Keratinocyte (primary cell): ENCODE measurements around the gene PSRC1. TPM values are rescaled to one million over a fixed set of nuclear protein-coding genes. Genes with fewer than 3 reads are reported as not detected.

Source experiments
- DNase-seq: peaks from one replicate; pipeline ENCODE4 v3.0.0-alpha.2; 2011; ENCODE audit warnings: low read depth, missing footprints, low spot score
- FAIRE-seq: peaks from 2 replicates; lab custom pipeline; 2011; peaks lifted over from hg19 to GRCh38; lab: Jason Lieb, UNC
- H2AFZ ChIP-seq: 2 replicates; pipeline ENCODE4 v1.6.0; 2012; ENCODE audit warnings: low read length, control low read depth, inconsistent platforms; ENCODE audit not compliant: control insufficient read depth
- H3K27ac ChIP-seq: 2 replicates; pipeline ENCODE4 v1.5.1; 2011; ENCODE audit warnings: low read length; ENCODE audit not compliant: control insufficient read depth, insufficient read depth
- H3K27me3 ChIP-seq: 3 replicates; pipeline ENCODE4 v1.6.0; 2011; ENCODE audit warnings: low read length; ENCODE audit not compliant: control insufficient read depth, insufficient read depth; ENCODE audit errors: extremely low read depth
- H3K36me3 ChIP-seq, 2 experiments: 2 replicates in 1 of 2; 3 replicates in 1 of 2; pipeline ENCODE4 v1.5.1; 2011; ENCODE audit warnings: low read length in 2 of 2, mild to moderate bottlenecking in 1 of 2; ENCODE audit not compliant: control insufficient read depth in 2 of 2, insufficient read depth in 2 of 2; ENCODE audit errors: extremely low read depth in 1 of 2
- H3K4me1 ChIP-seq: 3 replicates; pipeline ENCODE4 v1.5.1; 2011; ENCODE audit warnings: low read length; ENCODE audit not compliant: control insufficient read depth, insufficient read depth; ENCODE audit errors: extremely low read depth
- H3K4me2 ChIP-seq: 3 replicates; pipeline ENCODE4 v1.6.0; 2011; ENCODE audit warnings: low read depth, low read length; ENCODE audit not compliant: control insufficient read depth, insufficient read depth; ENCODE audit errors: extremely low read depth
- H3K4me3 ChIP-seq, 3 experiments: fragments of 200-600 bp in 1 of 3; sonication (generic) in 1 of 3; 2 replicates in 2 of 3; 3 replicates in 1 of 3; pipeline ENCODE4 v1.5.1; 2011 to 2016; ENCODE audit warnings: low read length in 3 of 3, mild to moderate bottlenecking in 3 of 3, control low read depth in 2 of 3, inconsistent platforms in 1 of 3, low read depth in 1 of 3, mixed read lengths in 1 of 3, mixed run types in 1 of 3, moderate library complexity in 1 of 3; ENCODE audit not compliant: control insufficient read depth in 2 of 3, insufficient read depth in 2 of 3; ENCODE audit errors: extremely low read depth in 1 of 3
- H3K79me2 ChIP-seq: 2 replicates; pipeline ENCODE4 v1.6.0; 2012; ENCODE audit warnings: low read length; ENCODE audit not compliant: control insufficient read depth, insufficient read depth
- H3K9ac ChIP-seq: 3 replicates; pipeline ENCODE4 v1.6.0; 2011; ENCODE audit warnings: low read length; ENCODE audit not compliant: control insufficient read depth, insufficient read depth; ENCODE audit errors: extremely low read depth
- H3K9me1 ChIP-seq: 3 replicates; pipeline ENCODE4 v1.6.0; 2011; ENCODE audit warnings: low read length; ENCODE audit not compliant: control insufficient read depth, insufficient read depth; ENCODE audit errors: extremely low read depth
- H3K9me3 ChIP-seq: 2 replicates; pipeline ENCODE4 v1.5.1; 2012; ENCODE audit warnings: low read depth, low read length; ENCODE audit not compliant: control insufficient read depth
- H4K20me1 ChIP-seq: 3 replicates; pipeline ENCODE4 v1.6.0; 2011; ENCODE audit warnings: low read length; ENCODE audit not compliant: control insufficient read depth, insufficient read depth; ENCODE audit errors: extremely low read depth
- EZH2 ChIP-seq: IDR thresholded peaks from one replicate; pipeline ENCODE4 v1.6.1; 2012; ENCODE audit warnings: inconsistent platforms, mild to moderate bottlenecking, low read length, moderate library complexity
- dilution Hi-C: fragments of 300-500 bp; cut with MboI; formaldehyde crosslinking; loops from one replicate; pipeline ENCODE4 v1.7.0; 2020; ENCODE audit warnings: low sequenced_read_pairs; ENCODE audit not compliant: extremely low pct_ligation_motif_present
- polyA plus RNA-seq, 5 experiments: library from polyadenylated mRNA; depleted of rRNA in 3 of 5; stranded (reverse) in 3 of 5; stranded (forward) in 1 of 5; unstranded in 1 of 5; fragments of >200 nt; gene quantifications; 1 replicate in 1 of 5; 2 replicates in 3 of 5; 3 replicates in 1 of 5; pipeline versions ENCODE4 v1.2.1 to v1.2.3, GENCODE V29; 2011 to 2012; ENCODE audit warnings: missing spikeins in 2 of 5, low read depth in 1 of 5, low replicate concordance in 1 of 5
- TF ChIP-seq, protein P1 (sequence below), 3 experiments: IDR thresholded peaks in 1 of 3; conservative IDR thresholded peaks in 1 of 3; optimal IDR thresholded peaks in 1 of 3; 2 replicates in 2 of 3; 3 replicates in 1 of 3; pipeline versions ENCODE3 to v1.5.1; 2011; ENCODE audit warnings: low read length in 3 of 3, mild to moderate bottlenecking in 3 of 3, moderate library complexity in 2 of 3, control low read depth in 1 of 3, inconsistent platforms in 1 of 3; ENCODE audit not compliant: insufficient read depth in 2 of 3; ENCODE audit errors: extremely low read depth in 1 of 3

Gene PSRC1
- polyA plus RNA-seq, 1 donor (not counting 4 experiments of a cell fraction or from before 2014, with no cell fraction given), result 10.2 TPM

DNA sequence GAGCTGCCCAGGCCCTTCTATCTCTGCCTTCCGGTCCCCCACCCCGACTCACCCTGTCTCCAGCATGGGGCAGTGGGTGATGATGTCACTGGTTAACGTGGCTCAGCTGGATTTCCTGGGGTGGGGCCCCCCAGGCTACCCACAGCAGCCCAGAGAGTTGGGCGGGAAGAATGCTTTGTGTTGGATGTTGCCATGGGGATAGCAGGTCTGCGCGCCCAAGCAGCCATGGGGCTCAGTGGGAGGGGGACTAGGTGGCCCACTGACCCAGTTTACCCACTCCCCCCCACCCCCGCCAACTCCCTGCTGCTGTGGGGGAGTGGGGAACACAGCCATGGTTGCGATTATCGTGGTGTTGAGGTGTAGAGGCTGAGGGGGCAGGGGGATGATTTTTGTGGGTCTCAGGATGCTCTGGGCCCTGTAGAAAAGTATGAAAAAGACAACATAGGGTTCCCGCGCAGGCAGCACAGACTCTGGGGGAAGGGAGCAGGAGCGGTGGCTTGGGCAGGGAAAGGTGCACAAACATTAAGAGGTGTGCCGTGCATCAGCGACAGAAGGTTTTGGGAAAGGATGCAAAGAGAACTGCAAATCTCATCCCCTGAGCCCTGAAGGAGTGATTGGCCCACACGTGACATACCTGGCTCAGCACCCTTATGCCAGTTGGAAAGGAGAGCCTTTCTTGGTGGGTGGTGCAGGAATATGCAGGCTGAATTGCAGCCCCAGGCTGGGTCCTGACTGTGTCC, 25.1 kb downstream of the PSRC1 start:
- TF ChIP-seq, protein P1, sequence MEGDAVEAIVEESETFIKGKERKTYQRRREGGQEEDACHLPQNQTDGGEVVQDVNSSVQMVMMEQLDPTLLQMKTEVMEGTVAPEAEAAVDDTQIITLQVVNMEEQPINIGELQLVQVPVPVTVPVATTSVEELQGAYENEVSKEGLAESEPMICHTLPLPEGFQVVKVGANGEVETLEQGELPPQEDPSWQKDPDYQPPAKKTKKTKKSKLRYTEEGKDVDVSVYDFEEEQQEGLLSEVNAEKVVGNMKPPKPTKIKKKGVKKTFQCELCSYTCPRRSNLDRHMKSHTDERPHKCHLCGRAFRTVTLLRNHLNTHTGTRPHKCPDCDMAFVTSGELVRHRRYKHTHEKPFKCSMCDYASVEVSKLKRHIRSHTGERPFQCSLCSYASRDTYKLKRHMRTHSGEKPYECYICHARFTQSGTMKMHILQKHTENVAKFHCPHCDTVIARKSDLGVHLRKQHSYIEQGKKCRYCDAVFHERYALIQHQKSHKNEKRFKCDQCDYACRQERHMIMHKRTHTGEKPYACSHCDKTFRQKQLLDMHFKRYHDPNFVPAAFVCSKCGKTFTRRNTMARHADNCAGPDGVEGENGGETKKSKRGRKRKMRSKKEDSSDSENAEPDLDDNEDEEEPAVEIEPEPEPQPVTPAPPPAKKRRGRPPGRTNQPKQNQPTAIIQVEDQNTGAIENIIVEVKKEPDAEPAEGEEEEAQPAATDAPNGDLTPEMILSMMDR (optimal IDR thresholded peaks at IDR 0.05 in 1 of 3, IDR thresholded peaks at IDR 0.05 in 1 of 3, conservative IDR thresholded peaks at IDR 0.05 in 1 of 3; ENCODE audit: extremely low read depth in 1 of 3, insufficient read depth in 2 of 3, low read length in 3 of 3), result no peak
- TF ChIP-seq EZH2, result no peak
- FAIRE-seq, result no peak
- Histone ChIP-seq H3K4me3 (no peak overlapping the region), H3K9ac (peak overlapping the region; percentile 9), H3K9me3 (no peaks in the 10 kb centered on the region), H3K4me2 (peak overlapping the region; percentile 55), H3K79me2 (peaks cover 21% of the 10 kb centered on the region), H3K27me3 (no peaks in the 10 kb centered on the region), H3K27ac (peak overlapping the region; percentile 52), H3K36me3 (peaks cover 6 to 14% of the 10 kb centered on the region in 2 experiments), H2AFZ (no peak overlapping the region), H4K20me1 (no peaks in the 10 kb centered on the region), H3K4me1 (peaks cover 54% of the 10 kb centered on the region), H3K9me1 (peaks cover 6% of the 10 kb centered on the region)
- no peak for DNase-seq
- dilution Hi-C loops, result no loop called here

DNA sequence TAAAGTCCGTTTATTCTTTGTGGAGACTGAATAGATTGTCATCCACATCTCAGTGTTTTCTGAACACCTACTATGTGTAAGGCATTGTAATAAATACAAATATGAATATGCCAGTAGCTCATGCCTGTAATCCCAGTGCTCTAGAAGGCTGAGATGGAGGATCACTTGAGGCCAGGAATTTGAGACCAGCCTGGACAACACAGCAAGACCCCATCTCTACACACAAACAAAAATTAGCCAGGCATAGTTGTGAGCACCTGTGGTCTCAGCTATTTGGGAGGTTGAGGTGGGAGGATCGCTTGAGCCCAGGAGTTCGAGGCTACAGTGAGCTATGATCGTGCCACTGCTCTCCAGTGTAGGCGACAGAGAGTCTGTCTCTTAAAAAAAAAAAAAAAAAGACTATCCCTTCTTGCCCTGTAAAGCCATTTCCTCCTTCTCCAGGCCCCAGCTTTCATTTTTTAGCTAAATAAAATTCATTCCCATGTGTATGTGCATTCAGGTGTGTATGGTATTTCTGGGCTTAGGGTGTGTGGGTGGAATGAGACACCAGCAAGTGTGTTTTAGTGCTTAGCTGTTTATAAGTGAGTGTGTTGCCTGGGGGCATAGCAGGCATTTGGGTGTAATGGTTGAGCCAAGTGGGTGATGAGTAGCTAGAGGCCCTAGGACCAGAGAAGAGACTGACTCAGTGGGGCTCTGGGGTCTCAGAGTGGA, 25.8 kb downstream of the PSRC1 start:
- peak overlapping the region; percentile 9 for H3K9ac ChIP-seq
- peak overlapping the region; percentile 55 for H3K4me2 ChIP-seq
- dilution Hi-C loops, result no loop called here
- no peak overlapping the region for H2AFZ ChIP-seq
- H4K20me1 ChIP-seq, result no peaks in the 10 kb centered on the region
- H3K36me3 ChIP-seq, result peaks cover 6 to 12% of the 10 kb centered on the region in 2 experiments
- H3K9me1 ChIP-seq, result peaks cover 6% of the 10 kb centered on the region
- no peak for TF ChIP-seq EZH2
- TF ChIP-seq, protein P1 (optimal IDR thresholded peaks at IDR 0.05 in 1 of 3, IDR thresholded peaks at IDR 0.05 in 1 of 3, conservative IDR thresholded peaks at IDR 0.05 in 1 of 3; ENCODE audit: extremely low read depth in 1 of 3, insufficient read depth in 2 of 3, low read length in 3 of 3), result no peak
- peak; percentile 93 for FAIRE-seq
- peaks cover 49% of the 10 kb centered on the region for H3K4me1 ChIP-seq
- no peaks in the 10 kb centered on the region for H3K9me3 ChIP-seq
- peak overlapping the region; percentile 52 for H3K27ac ChIP-seq
- peak overlapping the region in 1 of 3 experiments; percentile 17 for H3K4me3 ChIP-seq
- peaks cover 24% of the 10 kb centered on the region for H3K79me2 ChIP-seq
- DNase-seq, result peak; percentile 97
- no peaks in the 10 kb centered on the region for H3K27me3 ChIP-seq
